ENCODE data around the gene CLDN2.

DNA sequence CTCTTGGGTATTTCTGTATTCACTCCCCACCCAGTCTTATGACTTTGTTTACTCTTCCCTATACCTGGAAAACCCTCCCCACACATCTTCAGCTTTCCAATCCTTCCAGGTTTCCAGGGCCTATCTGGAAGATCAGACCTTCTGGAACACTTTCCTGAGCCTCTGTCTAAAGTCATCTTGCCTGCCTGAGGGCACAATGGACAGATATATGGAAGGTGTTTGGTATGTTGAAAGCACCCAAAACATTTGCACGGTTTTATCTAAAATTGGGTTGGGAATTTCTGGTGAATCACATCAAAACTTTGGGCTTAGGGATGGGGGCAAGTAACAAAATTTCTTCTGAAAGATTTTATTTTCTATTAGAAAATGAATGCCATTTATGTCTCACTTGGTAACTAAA, 16.0 kb downstream of the CLDN2 start:
- TF ChIP-seq, protein P1, sequence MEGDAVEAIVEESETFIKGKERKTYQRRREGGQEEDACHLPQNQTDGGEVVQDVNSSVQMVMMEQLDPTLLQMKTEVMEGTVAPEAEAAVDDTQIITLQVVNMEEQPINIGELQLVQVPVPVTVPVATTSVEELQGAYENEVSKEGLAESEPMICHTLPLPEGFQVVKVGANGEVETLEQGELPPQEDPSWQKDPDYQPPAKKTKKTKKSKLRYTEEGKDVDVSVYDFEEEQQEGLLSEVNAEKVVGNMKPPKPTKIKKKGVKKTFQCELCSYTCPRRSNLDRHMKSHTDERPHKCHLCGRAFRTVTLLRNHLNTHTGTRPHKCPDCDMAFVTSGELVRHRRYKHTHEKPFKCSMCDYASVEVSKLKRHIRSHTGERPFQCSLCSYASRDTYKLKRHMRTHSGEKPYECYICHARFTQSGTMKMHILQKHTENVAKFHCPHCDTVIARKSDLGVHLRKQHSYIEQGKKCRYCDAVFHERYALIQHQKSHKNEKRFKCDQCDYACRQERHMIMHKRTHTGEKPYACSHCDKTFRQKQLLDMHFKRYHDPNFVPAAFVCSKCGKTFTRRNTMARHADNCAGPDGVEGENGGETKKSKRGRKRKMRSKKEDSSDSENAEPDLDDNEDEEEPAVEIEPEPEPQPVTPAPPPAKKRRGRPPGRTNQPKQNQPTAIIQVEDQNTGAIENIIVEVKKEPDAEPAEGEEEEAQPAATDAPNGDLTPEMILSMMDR (conservative IDR thresholded peaks at IDR 0.05 in 1 of 2, IDR thresholded peaks at IDR 0.05 in 1 of 2; ENCODE audit: extremely low read depth in 1 of 2, insufficient read depth in 1 of 2, low read depth in 1 of 2, low read length in 2 of 2), result no peak
- TF ChIP-seq EZH2 (IDR thresholded peaks at IDR 0.05; ENCODE audit: borderline replicate concordance, low read length), result no peak
